ENCODE data around the gene KLK7.

The KLK7 gene

GRCh38 chr19:50928831-50929230 lies 54.9 kb downstream of the KLK7 start:
- DNase-seq = no peak

Measured in activated CD8-positive, alpha-beta memory T cell treated with anti-CD3 and anti-CD28 coated beads for 24 hours (primary cell).